ENCODE measurements around the gene EIF5B.

Gene EIF5B

GRCh38 chr2:99420031-99420430 lies 82.8 kb downstream of the EIF5B start:
- DNase-seq: no peak

GRCh38 chr2:99420751-99421299 lies 83.6 kb downstream of the EIF5B start:
- no peak for DNase-seq

- DNase-seq: no peak
These were observed 84.3 kb downstream of the EIF5B start for GRCh38 chr2:99421469-99421868.

DNA sequence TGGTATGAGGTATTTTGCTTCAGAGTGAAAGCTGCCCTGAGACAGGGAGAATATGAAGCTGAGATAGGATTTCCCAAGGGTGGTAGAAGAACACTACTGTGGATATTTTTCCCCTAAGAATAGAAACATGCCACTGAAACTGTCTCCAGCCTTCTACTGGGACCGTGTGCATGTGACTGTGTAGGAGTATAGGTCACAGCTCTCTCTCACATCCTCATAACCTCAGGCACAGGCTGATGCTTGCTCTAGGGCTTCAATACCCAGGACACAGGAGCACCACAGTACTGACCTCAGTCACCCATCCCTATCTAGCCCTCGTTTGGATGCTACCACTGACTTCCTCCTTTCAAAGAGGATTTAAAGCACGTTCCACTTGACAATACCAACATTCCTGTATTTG lies 85.4 kb downstream of the EIF5B start:
- no peak for DNase-seq

DNA sequence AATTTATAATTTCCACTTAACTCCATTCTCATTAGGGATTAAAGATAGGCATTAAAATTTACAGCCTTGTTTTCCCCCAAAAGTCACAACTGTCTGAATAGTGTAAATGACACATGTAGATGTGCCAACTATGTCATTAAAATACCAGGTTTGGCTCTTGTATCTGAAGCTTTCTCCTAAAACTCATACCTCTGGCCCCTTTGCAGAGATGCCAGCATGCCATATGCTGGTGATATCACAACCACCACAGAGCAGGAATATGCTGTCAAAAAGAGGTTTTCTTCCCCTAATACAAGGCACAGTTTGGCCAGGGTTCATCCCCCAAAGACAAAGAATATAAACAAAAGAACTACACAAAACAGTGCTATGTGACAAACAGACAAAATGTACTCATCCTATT lies 87.2 kb downstream of the EIF5B start:
- DNase-seq: no peak

GRCh38 chr2:99425022-99425421 lies 87.8 kb downstream of the EIF5B start:
- DNase-seq: no peak

GRCh38 chr2:99430614-99431291 lies 93.6 kb downstream of the EIF5B start:
- DNase-seq: peak; percentile 52

DNA sequence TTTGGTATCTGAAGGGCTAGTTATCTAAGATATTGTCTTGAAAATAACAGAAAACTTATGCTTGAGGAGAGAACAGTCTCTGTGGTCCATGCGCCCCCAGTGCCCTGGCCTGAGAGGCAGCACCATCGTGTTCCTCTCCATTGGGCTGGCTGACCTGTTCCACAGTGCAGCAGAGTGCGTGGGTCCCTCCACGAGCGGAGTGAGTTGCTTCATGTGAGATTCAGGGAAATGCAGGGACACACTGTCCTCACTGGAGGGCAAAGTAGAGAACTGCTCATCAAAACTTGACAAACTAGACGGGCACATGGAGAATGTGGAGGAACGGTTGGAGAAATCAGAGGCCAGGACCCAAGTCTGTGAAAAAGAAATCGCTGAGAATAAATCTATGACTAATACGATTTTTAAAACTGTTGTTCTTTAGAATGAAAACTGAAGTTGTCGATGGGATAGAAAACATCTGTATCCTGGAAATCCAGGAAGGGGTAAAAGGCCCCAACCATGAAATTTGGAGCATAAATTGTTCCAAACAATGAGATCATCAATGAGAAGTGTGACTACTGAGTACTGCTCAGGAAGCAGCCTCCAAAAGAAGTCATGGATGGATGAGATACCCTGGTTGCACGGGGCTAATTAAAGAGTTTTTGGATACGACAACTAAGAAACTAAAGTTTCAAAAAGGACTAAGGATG lies 94.5 kb downstream of the EIF5B start:
- DNase-seq: no peak

GRCh38 chr2:99433340-99433739 lies 96.2 kb downstream of the EIF5B start:
- no peak for DNase-seq

GRCh38 chr2:99436874-99437273 lies 99.7 kb downstream of the EIF5B start:
- DNase-seq: no peak

DNA sequence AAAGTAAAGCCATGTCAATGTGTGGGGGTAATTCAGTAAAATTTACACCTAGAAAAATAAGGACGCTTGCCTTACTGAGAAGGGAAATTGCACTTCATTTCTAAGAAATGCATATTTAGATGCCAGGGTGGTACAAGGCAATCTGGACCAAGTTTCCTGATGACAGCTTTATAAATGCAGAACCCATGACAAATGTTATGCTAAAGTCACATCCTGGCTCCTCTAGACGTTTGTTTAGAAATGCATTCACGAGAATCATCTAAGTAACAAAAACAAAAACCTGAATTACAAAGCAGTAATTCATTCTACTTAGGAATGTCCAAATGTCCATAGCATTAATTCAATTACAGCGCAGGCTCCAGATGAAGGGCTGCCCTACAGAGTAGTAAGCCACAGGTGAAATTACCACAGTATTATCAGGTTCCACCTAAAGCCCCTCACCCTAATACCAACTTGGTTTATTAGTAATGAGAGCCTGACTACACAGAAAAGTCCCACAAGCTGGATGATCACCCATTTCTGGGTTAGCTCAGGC lies 102.8 kb downstream of the EIF5B start:
- DNase-seq: no peak

GRCh38 chr2:99442837-99443236 lies 105.6 kb downstream of the EIF5B start:
- DNase-seq: no peak

DNA sequence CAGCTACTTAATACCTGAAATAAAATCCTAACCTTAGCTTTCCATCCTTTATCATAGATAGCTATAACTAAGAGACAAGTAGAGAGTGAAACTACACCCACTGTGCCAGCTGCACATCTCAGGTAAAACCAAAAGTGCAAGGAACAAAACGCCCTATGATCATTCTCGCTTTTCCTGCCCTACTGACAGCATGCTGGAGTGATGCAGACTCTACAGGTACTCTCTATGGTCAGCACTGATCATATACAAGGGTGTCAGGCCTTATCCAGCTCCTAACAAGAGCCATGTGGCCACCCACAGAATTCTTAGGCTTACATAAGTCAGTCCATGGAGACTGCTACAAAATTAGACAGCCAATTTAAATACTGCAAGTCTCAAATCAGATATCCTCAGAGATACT lies 107.0 kb downstream of the EIF5B start:
- DNase-seq: no peak

DNA sequence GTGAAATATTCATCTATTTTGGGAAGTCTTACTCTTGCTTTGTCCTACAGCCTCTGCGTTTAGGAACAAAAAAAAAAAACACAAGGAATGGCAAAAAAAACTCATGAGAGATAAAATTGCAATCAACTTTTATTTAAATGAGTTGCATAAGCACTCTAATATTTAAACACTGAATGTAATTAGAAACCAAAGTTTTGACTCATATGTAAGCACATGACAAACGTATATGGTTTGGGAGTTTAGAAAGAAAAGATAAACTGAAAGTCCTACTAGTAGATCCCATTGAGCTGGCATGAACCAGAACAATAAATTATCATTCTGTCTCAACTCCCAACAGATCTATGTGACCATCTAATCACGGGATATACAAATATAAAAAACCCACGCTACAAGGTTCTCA lies 107.9 kb downstream of the EIF5B start:
- DNase-seq: no peak

GRCh38 chr2:99448556-99448955 lies 111.4 kb downstream of the EIF5B start:
- DNase-seq: no peak

DNA sequence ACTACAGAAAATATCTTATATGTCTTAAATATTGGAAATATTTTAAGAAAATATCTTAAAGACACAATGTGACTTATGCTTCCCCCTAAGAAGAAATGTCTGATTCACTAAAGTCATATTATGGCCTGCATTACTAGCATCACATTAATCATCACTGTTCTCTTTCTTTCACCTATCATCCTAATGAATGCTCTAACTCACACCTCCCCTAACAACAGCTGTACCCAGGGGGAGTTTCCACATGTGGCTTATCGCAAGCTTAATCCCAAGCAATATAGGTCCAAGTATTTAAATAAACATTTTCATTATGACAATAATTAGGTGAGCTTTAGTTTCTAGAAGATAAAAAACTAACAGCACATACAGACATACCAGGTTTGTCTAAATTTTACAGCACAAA lies 113.0 kb downstream of the EIF5B start:
- DNase-seq: peak; percentile 20

Measured in DMS79 treated with DMSO at 0.1 percent for 48 hours (cell line).